Type B pancreatic cell (in vitro differentiated cells): Measurements from ENCODE around the gene NLGN1. TPM values are rescaled to one million over a fixed set of nuclear protein-coding genes. Genes with fewer than 3 reads are reported as not detected.

Experiments
- DNase-seq: peaks from one replicate; pipeline ENCODE4 v3.0.0; 2021; ENCODE audit warnings: mixed read lengths; ENCODE audit not compliant: unreplicated experiment; ENCODE audit errors: extremely low spot score
- H3K27ac Mint-ChIP-seq: 2 replicates; pipeline ENCODE4 v1.8.0; 2021; ENCODE audit warnings: mild to moderate bottlenecking, mixed read lengths
- H3K27me3 Mint-ChIP-seq: 2 replicates; pipeline ENCODE4 v1.8.0; 2021; ENCODE audit warnings: mixed read lengths
- H3K36me3 Mint-ChIP-seq: 2 replicates; pipeline ENCODE4 v1.8.0; 2021; ENCODE audit warnings: mixed read lengths
- H3K4me1 Mint-ChIP-seq: one replicate; pipeline ENCODE4 v1.8.0; 2021; ENCODE audit warnings: mixed read lengths; ENCODE audit not compliant: unreplicated experiment
- H3K4me3 Mint-ChIP-seq: 2 replicates; pipeline ENCODE4 v1.8.0; 2021; ENCODE audit warnings: mild to moderate bottlenecking, mixed read lengths
- H3K9me3 Mint-ChIP-seq: 2 replicates; pipeline ENCODE4 v1.8.0; 2021; ENCODE audit warnings: mixed read lengths
- total RNA-seq: library from RNA; stranded (reverse); gene quantifications from 2 replicates; pipeline ENCODE4 v1.2.1, GENCODE V29; 2021; ENCODE audit warnings: low replicate concordance
- TF ChIP-seq, protein P1 (sequence below): fragments of 200-600 bp; sonication (generic); conservative IDR thresholded peaks from 2 replicates; pipeline ENCODE4 v1.5.0; 2021; ENCODE audit warnings: antibody characterized with exemption, mild to moderate bottlenecking

Gene NLGN1
- total RNA-seq, 1 donor from 2014 or later: 12.6 TPM

DNA sequence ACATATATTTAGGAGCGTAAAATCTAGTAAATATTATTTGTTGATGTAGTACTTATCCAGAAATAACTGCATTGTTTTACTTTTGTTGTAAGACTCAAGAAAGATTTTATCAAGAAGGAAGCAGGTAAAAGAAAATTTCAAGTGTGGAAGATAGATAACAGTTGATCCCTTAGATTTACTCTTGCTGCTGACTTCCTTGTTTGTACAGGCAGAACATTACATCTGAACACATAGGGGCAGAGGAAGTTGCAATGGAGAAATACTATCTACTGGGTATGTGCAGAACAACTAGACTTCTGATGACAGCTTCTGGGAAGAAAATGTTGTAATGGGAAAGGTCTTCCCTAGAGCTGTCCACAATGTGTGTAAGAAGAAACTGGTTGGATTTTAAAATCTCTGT lies 350.6 kb downstream of the NLGN1 start:
- no peaks in the 10 kb centered on the region for H3K9me3 Mint-ChIP-seq
- H3K4me3 Mint-ChIP-seq: no peak overlapping the region
- no peaks in the 10 kb centered on the region for H3K27me3 Mint-ChIP-seq
- no peak for DNase-seq
- no peaks in the 10 kb centered on the region for H3K36me3 Mint-ChIP-seq
- no peak overlapping the region for H3K27ac Mint-ChIP-seq
- H3K4me1 Mint-ChIP-seq: peaks cover 5% of the 10 kb centered on the region
- TF ChIP-seq, protein P1, sequence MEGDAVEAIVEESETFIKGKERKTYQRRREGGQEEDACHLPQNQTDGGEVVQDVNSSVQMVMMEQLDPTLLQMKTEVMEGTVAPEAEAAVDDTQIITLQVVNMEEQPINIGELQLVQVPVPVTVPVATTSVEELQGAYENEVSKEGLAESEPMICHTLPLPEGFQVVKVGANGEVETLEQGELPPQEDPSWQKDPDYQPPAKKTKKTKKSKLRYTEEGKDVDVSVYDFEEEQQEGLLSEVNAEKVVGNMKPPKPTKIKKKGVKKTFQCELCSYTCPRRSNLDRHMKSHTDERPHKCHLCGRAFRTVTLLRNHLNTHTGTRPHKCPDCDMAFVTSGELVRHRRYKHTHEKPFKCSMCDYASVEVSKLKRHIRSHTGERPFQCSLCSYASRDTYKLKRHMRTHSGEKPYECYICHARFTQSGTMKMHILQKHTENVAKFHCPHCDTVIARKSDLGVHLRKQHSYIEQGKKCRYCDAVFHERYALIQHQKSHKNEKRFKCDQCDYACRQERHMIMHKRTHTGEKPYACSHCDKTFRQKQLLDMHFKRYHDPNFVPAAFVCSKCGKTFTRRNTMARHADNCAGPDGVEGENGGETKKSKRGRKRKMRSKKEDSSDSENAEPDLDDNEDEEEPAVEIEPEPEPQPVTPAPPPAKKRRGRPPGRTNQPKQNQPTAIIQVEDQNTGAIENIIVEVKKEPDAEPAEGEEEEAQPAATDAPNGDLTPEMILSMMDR: no peak

DNA sequence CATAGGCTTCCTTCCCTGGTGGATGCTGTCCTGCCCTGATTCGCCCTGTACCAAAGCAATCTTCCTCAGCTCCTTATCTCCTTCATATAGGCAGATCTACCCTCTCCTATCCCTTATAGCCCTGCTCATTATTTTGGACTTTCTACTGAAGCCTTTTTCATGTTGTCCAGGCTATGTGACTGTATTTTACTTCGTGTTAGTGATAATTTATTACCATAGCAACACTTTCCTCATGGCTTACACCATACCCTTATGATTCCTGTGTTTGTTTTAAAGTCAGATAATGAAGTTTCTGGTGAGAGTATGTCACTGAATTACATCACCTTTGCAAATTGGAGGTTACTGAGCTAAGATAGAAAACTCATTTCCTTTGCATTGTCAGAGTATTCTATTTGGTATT lies 352.6 kb downstream of the NLGN1 start:
- no peak for DNase-seq

DNA sequence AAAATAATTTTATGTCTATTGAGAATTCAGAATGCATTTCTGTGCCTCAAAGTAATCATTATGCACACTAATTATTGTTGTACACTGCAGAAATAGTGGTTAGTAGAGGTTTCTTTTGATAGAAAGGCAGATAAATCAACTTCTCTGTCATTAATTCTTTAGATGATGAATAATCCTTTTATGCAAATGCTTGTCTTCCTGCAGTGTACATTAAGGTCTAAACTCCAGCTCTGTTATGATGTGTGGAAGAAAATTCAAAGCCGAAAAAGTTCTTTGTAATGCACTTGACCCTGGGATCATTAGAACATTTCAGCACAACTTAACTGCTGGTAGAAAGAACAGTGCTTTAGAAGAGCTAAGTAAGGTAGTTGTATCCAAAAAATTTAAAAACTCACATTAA lies 353.0 kb downstream of the NLGN1 start:
- TF ChIP-seq, protein P1: no peak
- Mint-ChIP-seq H3K9me3 (no peaks in the 10 kb centered on the region), H3K4me3 (no peak overlapping the region), H3K27me3 (no peaks in the 10 kb centered on the region), H3K4me1 (peaks cover 5% of the 10 kb centered on the region), H3K27ac (no peak overlapping the region), H3K36me3 (no peaks in the 10 kb centered on the region)
- DNase-seq: no peak

More for the DNA sequence above, 352.6 kb downstream of the NLGN1 start:
- H3K4me1 Mint-ChIP-seq: peaks cover 5% of the 10 kb centered on the region
- H3K27ac Mint-ChIP-seq: no peak overlapping the region
- TF ChIP-seq, protein P1: no peak
- H3K36me3 Mint-ChIP-seq: no peaks in the 10 kb centered on the region
- H3K9me3 Mint-ChIP-seq: no peaks in the 10 kb centered on the region
- no peaks in the 10 kb centered on the region for H3K27me3 Mint-ChIP-seq
- H3K4me3 Mint-ChIP-seq: no peak overlapping the region

DNA sequence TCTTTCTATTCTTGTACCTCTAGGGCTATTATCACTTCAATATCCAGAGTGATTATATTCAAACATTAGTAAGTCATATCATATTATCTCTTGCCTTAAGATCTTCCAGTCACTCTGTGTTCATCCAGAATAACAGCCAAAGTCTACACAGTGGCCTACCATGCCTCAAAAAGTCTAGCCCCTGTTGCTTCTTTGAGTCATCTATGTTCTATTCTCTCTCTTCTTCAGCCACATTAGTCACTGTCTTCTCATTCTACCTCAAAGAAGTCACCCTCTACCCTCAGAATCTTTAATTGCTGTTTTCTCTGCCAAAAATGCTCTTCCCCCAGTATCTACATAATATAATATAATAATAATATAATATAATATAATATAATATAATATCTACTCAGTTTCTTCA lies 356.0 kb downstream of the NLGN1 start:
- Mint-ChIP-seq H3K4me1 (peaks cover 5% of the 10 kb centered on the region), H3K27me3 (no peaks in the 10 kb centered on the region), H3K4me3 (no peak overlapping the region), H3K36me3 (no peaks in the 10 kb centered on the region), H3K27ac (no peak overlapping the region), H3K9me3 (no peaks in the 10 kb centered on the region)
- no peak for DNase-seq
- TF ChIP-seq, protein P1: no peak

DNA sequence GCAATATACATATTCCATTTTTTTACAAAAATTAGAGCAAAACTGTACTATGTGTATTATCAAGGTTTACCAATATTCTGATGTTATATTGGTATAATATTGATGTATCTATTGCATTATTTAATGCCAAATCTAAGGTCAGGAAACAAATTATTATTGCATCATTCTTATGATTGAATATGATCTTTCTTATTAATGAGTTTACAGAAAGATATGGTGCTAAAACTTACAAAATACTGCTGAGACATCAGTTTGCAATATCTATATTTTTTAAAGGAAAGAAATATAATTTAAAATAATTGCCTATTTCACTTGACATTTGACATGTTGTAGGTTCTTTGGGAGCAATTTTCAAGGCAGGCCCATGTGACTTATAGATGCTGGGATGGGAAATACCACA lies 357.6 kb downstream of the NLGN1 start:
- Mint-ChIP-seq H3K9me3 (no peaks in the 10 kb centered on the region), H3K36me3 (no peaks in the 10 kb centered on the region), H3K4me3 (no peak overlapping the region), H3K27me3 (no peaks in the 10 kb centered on the region), H3K4me1 (peaks cover under 1% of the 10 kb centered on the region), H3K27ac (no peak overlapping the region)
- no peak for DNase-seq
- TF ChIP-seq, protein P1: no peak

DNA sequence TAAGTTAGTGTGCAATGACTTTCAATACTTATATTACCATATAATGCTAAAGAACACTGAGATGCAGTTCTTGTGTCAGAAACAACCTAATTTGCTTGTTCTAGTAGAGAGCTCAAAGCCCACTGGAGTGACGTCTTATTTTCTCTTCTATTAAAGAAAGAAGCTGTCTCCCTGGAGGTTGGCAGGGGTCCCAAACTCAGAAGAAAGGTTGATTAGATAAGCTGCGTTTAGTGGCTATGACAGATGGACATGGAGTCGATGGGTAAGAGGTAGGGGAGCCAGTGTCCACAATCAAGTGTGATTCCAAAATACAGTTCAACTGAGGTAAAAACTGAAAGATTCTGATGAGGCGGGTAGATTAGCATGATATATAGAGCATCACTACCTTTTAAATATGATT lies 363.6 kb downstream of the NLGN1 start:
- peaks cover 4% of the 10 kb centered on the region for H3K4me1 Mint-ChIP-seq
- H3K27ac Mint-ChIP-seq: no peak overlapping the region
- TF ChIP-seq, protein P1: no peak

More for the DNA sequence above, 363.6 kb downstream of the NLGN1 start:
- Mint-ChIP-seq H3K36me3 (no peaks in the 10 kb centered on the region), H3K4me3 (no peak overlapping the region), H3K9me3 (no peaks in the 10 kb centered on the region), H3K27me3 (peaks cover 8% of the 10 kb centered on the region)
- DNase-seq: no peak
